GM21723 (cell line): ENCODE data around the gene NANOS3.

Experiments used
- ATAC-seq: cut with Tn5 transposase; IDR thresholded peaks from one replicate; pipeline ENCODE4 v1.9.1; 2021; ENCODE audit warnings: mild to moderate bottlenecking, moderate library complexity; ENCODE audit not compliant: unreplicated experiment

NANOS3 gene

GRCh38 chr19:13882836-13883235, 5.9 kb downstream of the NANOS3 start:
- ATAC-seq, result no peak

DNA sequence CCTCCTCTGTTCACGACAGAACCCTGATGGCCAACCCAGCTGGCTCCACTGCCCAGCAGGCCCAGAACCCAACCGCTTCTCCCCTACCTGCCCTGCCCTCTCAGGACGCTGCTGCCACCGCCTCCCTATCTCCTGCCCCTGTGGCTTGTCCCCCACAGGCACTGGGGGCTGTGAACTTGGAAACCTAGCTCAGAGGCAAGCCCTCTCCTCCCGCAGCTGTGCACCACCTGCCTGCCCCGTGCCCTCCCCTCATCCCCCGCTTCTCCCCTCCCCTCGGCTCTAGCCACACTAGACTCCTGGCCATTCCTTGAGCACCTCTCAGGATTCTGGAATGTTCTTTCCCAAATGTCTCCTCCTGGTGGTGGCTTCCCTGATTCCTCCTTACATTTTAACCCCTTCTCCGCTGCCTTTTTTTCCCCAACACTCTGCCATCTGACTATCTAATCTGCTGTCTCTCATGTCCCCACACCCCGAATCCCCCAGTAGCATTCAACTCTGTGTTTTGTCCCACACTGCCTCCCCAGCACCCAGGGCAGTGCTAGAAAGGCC, 6.7 kb downstream of the NANOS3 start:
- ATAC-seq, result no peak

GRCh38 chr19:13884726-13885591, 8.0 kb downstream of the NANOS3 start:
- no peak for ATAC-seq

GRCh38 chr19:13885826-13886365, 9.0 kb downstream of the NANOS3 start:
- no peak for ATAC-seq

- no peak for ATAC-seq
Measured at GRCh38 chr19:13887018-13887436, 10.1 kb downstream of the NANOS3 start.

DNA sequence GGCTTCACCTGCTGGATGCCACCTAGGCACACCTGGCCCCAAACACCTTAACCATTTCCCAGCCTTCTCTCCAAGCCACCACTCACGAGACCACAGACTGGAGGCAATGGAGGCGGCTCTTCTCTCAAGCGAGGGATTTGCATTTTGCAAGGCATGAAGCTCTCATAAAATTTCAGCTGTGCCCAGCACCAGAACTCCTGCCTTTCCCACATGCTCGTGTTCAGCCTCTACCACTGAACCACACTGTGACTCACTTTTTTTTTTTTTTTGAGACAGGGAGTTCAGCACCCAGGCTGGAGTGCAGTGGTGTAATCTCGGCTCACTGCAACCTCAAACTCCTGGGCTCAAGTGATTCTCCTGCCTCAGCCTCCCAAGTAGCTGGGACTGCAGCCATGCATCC, 10.6 kb downstream of the NANOS3 start:
- no peak for ATAC-seq

- no peak for ATAC-seq
Measured at GRCh38 chr19:13888281-13888680, 11.3 kb downstream of the NANOS3 start.

DNA sequence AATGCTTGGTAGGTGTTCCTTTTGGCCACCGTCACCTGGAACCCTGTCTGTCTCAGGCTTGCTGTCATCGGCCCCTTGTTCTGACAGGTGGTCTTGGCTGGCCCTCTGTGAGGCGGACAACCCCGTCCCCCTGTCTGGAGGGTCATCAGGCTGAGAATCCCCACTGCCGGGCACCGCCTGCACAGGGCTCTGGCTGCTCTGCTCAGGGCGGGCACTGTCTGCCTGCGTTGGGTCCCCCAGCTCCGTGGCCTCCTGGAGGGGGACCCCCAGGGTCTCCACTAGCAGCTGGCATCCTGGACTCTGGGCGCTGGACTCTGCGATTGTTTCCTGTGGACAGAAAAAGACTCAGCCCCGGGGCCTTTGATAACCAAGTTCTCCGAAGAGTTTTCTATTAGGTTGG, 13.2 kb downstream of the NANOS3 start:
- no peak for ATAC-seq

GRCh38 chr19:13892870-13893269, 15.9 kb downstream of the NANOS3 start:
- no peak for ATAC-seq

DNA sequence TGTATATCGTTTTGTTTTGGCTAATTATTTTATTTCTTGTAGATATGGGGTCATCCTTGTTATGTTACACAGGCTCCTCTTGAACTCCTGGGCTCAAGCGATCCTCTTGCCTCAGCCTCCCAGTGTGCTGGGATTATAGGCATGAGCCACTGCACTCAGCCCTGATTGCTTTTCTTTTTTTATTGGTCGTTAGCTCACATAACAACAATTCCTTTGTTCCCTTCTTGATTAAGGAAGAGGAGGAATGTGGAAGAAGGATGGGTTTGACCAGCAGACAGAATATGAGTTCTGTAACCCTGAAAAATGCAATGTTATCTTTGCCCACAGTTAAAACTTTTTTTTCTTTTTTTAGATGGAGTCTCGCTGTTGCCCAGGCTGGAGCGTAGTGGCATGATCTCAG, 17.6 kb downstream of the NANOS3 start:
- ATAC-seq, result no peak

- ATAC-seq, result no peak
Measured at GRCh38 chr19:13896227-13896626, 19.3 kb downstream of the NANOS3 start.

DNA sequence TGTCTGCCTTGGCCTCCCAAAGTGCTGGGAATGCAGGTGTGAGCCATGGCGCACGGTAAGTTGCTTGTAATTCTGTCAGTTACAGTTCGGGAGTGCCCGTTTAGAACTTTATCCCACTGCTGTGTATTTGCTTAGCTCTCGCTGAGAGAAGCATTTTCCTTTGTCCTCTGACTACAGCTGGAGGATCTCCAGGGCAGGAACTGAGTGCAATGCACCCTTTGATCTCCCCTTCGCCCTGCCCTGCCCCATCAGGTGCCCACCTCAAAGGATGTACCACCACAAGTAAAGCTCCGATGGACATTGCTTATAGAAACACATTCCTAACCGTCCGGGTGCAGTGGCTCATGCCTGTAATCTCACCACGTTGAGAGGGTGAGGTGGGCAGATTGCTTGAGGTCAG, 22.5 kb downstream of the NANOS3 start:
- ATAC-seq, result no peak

GRCh38 chr19:13899912-13900584, 23.1 kb downstream of the NANOS3 start:
- no peak for ATAC-seq

GRCh38 chr19:13902993-13903555, 26.1 kb downstream of the NANOS3 start:
- ATAC-seq, result no peak

GRCh38 chr19:13905634-13906520, 28.9 kb downstream of the NANOS3 start, which contains the start of the genes BRME1 and CC2D1A:
Gene BRME1 (minus strand): TSS chr19:13906117. CDS start chr19:13904892, 1,225 bp downstream.
Gene CC2D1A (plus strand): TSS chr19:13906201. CDS start chr19:13906442, 241 bp downstream.
- peak; percentile 87 for ATAC-seq

GRCh38 chr19:13906521-13906904, 29.6 kb downstream of the NANOS3 start:
- ATAC-seq, result peak; percentile 31

- no peak for ATAC-seq
Measured at GRCh38 chr19:13906910-13907309, 30.0 kb downstream of the NANOS3 start.

DNA sequence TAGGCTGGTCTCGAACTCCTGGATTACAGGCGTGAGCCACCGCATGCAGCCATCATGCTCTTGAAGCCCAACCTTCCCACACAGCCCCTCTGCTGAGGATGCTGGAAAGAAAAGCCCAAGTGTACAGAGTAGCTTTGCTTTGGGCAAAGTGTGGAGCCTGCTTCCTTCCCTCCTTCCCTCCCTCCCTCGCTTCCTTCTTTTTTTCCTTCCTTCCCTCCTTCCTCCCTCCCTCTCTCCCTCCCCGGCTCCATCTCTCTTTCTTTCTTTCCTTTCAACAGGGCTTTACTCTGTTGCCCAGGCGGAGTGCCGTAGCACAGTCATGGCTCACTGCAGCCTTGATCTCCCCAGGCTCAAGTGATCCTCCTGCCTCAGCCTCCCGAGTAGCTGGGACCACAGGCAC, 31.7 kb downstream of the NANOS3 start:
- no peak for ATAC-seq

- ATAC-seq, result no peak
Measured at GRCh38 chr19:13909430-13909829, 32.5 kb downstream of the NANOS3 start.

DNA sequence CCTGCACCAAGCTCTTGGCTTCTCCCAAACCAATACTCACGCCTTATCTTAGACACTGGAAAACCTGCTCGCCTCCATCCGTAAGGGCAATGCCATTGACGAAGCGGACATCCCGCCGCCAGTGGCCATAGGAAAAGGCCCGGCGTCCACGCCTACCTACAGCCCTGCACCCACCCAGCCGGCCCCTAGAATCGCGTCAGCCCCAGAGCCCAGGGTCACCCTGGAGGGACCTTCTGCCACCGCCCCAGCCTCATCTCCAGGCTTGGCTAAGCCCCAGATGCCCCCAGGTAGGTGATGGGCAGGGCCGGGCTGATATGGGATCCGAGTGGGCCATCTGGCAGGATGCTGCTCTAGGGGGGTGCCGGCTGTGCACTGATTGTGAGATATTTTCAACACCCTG, 36.4 kb downstream of the NANOS3 start:
- no peak for ATAC-seq
